Peyer's patch (tissue), 4 donors: ENCODE results near the gene CHST11.

Experiments
- CTCF ChIP-seq, 6 experiments: fragments of 450-650 bp in 4 of 6; fragments of 200-600 bp in 2 of 6; sonication (generic) in 1 of 6; IDR thresholded peaks; one replicate each; pipeline ENCODE4 v1.5.1; 2017 to 2019; ENCODE audit warnings: antibody characterized with exemption in 6 of 6, mild to moderate bottlenecking in 3 of 6, moderate library complexity in 1 of 6
- POLR2A ChIP-seq, 2 donors: fragments of 450-650 bp; IDR thresholded peaks; one replicate each; pipeline ENCODE4 v1.5.1; 2017; ENCODE audit warnings: antibody characterized with exemption in 2 of 2, mild to moderate bottlenecking in 2 of 2, moderate library complexity in 2 of 2

GRCh38 chr12:104513681-104514080 lies 56.9 kb downstream of the CHST11 start:
- TF ChIP-seq CTCF (IDR thresholded peaks at IDR 0.05) (no peak), POLR2A (IDR thresholded peaks at IDR 0.05) (no peak)
